Neuron (in vitro differentiated cells): ENCODE measurements around the gene NECTIN1.

Experiments
- H2AFZ ChIP-seq: one replicate; pipeline ENCODE4 v1.6.1; 2013; ENCODE audit warnings: low read depth, mild to moderate bottlenecking, inconsistent platforms, low read length, moderate library complexity
- H3K27me3 ChIP-seq: one replicate; pipeline ENCODE4 v1.6.1; 2013; ENCODE audit warnings: low read length; ENCODE audit not compliant: insufficient read depth
- H3K36me3 ChIP-seq: one replicate; pipeline ENCODE4 v1.6.1; 2013; ENCODE audit warnings: low read length; ENCODE audit not compliant: insufficient read depth
- H3K4me1 ChIP-seq: one replicate; pipeline ENCODE4 v1.6.1; 2013; ENCODE audit warnings: low read length; ENCODE audit not compliant: insufficient read depth
- H3K4me3 ChIP-seq: 2 replicates; pipeline ENCODE4 v1.5.1; 2013; ENCODE audit warnings: mild to moderate bottlenecking, low read length, moderate library complexity
- H3K9me3 ChIP-seq: one replicate; pipeline ENCODE4 v1.6.1; 2013; ENCODE audit warnings: low read length

NECTIN1 gene

DNA sequence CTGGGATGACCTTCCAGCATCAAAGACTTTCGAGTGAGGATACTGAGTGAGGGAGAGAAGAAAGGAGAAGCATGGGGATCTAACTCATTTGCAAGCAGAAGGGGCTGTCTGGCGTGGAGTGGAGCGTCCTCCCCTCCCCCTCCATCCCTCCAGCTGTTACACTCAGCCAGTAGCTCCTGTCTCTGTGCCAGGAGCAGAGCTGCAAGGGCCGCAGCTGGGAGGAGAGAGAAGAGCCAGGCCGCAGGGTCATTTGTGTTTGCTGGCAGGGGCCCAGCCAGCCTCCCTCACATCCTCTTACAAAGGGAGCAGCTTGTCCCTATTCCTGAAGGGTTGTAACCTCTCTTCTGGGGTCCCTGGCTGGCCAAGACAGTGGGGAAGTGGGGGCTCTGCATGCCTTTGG lies 57.9 kb downstream of the NECTIN1 start:
- H3K9me3 ChIP-seq: no peaks in the 10 kb centered on the region
- H2AFZ ChIP-seq: no peak overlapping the region
- no peak overlapping the region for H3K4me3 ChIP-seq
- peaks cover 9% of the 10 kb centered on the region for H3K4me1 ChIP-seq
- H3K36me3 ChIP-seq: peaks cover 14% of the 10 kb centered on the region
- H3K27me3 ChIP-seq: no peaks in the 10 kb centered on the region

DNA sequence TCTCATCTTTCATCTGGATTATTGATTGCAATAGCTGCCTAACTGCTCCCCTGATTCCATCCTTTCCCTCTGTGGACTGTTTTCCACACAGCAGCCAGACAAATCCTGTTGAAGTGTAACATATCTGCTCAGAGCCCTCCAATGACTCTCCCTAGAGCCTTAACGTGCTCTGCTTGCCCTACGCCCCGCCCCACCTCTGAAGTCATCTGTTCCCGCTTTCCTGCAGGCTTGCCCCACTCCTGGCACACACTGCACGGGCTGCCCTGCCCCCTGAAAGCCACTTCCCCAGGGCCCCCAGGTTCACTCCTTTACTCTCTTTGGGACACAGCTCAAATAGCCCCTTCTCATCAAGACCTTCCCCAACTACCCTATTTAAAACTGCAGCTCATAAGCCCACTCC lies 59.5 kb downstream of the NECTIN1 start:
- H3K4me1 ChIP-seq: peaks cover 9% of the 10 kb centered on the region
- H3K4me3 ChIP-seq: no peak overlapping the region
- no peak overlapping the region for H2AFZ ChIP-seq
- H3K36me3 ChIP-seq: peaks cover 7% of the 10 kb centered on the region
- H3K27me3 ChIP-seq: no peaks in the 10 kb centered on the region
- H3K9me3 ChIP-seq: no peaks in the 10 kb centered on the region

DNA sequence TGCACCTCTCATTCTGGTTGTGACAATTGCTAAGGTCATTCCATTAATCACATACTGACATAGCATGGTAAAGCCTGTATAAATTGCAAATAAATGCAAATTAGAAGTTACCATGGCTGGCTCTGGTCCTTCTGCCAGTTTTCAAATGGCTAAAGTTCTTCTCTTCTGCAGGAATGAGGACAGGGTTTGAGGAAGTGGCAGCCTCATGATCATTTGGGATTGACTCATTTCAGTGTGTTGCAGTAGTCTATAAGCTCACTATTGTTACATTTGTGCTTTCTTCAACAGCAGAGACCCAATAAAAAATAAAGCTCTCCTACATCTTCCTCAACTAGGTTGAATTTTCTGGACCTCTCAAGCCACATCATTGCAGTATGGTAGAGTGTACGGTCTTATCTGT lies 60.3 kb downstream of the NECTIN1 start:
- Histone ChIP-seq H3K4me3 (no peak overlapping the region), H3K36me3 (no peaks in the 10 kb centered on the region), H3K27me3 (no peaks in the 10 kb centered on the region), H3K9me3 (no peaks in the 10 kb centered on the region), H2AFZ (no peak overlapping the region), H3K4me1 (peaks cover 15% of the 10 kb centered on the region)

DNA sequence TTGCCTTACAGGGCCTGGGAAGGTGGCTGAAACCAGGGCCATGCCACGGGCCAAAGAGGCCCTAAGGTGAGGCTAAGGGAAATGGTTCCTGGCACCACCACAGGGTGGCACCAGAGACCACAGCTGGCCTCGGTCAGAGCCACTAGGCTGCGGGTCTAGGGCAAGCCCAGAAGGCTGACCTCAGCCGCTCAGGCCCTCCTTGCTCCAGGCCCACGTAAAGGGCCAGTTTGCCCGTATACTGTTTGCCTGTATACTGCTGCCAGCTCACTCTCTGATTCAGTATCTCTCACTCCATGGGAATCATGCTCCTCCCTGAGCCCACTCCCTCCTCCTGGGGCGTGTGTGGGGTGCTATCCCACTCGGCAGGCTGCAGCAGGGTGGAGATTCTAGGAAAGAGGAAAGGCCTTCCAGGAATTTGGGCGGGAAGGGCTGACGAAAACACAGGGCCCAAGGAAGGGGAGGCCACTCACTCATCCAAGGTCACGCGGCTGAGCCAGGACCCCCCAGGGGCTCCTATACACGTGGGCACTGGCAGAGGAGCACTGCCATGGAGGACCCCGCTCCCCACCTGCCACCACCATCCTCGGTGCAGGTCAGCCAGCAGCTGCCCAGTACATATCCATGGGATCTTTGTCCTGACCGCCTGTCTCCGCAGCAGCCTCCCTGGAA lies 62.4 kb downstream of the NECTIN1 start:
- H3K27me3 ChIP-seq: no peaks in the 10 kb centered on the region
- peaks cover 23% of the 10 kb centered on the region for H3K4me1 ChIP-seq
- H2AFZ ChIP-seq: no peak overlapping the region
- H3K4me3 ChIP-seq: no peak overlapping the region
- no peaks in the 10 kb centered on the region for H3K36me3 ChIP-seq
- no peaks in the 10 kb centered on the region for H3K9me3 ChIP-seq

DNA sequence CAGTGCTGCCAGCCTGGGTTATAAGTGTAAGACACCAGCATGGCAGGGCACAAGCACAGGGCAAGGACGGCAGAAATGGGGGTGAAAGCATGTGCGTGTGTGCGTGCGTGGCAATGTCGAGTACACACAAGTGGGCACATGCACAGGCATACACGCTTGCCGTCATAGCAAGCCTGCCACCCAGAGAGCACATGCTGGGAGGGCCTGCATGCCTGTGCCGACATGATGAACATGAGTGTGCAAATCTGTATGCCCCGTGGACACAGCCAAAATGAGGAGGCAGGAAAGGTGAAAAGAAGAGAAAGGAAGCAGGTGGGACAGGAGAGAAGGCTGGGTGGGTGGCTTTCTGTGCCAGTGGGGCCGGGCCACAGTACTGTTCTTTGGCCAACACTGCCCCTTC lies 62.9 kb downstream of the NECTIN1 start:
- no peaks in the 10 kb centered on the region for H3K9me3 ChIP-seq
- no peaks in the 10 kb centered on the region for H3K27me3 ChIP-seq
- no peaks in the 10 kb centered on the region for H3K36me3 ChIP-seq
- no peak overlapping the region for H3K4me3 ChIP-seq
- no peak overlapping the region for H2AFZ ChIP-seq
- H3K4me1 ChIP-seq: peaks cover 17% of the 10 kb centered on the region

DNA sequence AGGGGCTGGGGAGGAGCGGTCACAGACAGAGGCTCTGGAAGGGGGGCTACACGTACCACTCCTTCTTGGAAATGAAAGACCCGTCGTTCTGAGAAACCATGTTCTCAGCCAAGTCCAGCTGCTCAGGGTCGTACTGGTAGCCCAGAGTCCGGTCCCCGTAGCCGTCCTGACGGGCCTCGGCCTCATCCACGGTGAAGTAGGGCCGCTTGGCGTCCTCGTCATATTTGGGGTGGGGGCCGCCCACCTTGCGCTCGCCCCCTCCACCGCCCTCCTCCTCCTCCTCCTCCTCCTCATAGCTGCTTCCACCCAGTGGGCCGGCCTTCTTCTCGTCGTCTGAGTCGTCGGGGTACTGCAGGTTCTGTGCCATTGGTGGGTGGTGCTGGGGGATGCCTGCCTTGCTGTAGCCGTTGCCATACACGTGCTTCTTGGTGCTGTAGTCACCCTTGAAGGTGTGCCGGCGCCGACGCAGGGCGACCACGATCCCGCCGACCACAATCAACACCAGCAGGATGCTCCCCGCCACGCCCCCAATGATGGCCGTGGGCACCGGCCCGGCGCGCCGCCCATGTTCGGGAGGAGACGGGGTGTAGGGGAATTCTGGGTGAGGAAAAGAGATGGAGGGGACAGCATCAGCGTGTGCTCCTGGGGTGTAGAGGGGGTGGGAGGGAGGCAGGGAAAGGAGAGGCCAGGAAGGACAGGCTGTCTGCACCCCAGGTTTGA lies 64.1 kb downstream of the NECTIN1 start:
- H3K4me1 ChIP-seq: peaks cover 14% of the 10 kb centered on the region
- no peak overlapping the region for H2AFZ ChIP-seq
- no peak overlapping the region for H3K4me3 ChIP-seq
- no peaks in the 10 kb centered on the region for H3K9me3 ChIP-seq
- no peaks in the 10 kb centered on the region for H3K36me3 ChIP-seq
- no peaks in the 10 kb centered on the region for H3K27me3 ChIP-seq

- Histone ChIP-seq H3K4me1 (peaks cover 14% of the 10 kb centered on the region), H2AFZ (no peak overlapping the region), H3K27me3 (no peaks in the 10 kb centered on the region), H3K36me3 (no peaks in the 10 kb centered on the region), H3K4me3 (no peak overlapping the region), H3K9me3 (no peaks in the 10 kb centered on the region)
Measured at GRCh38 chr11:119664063-119664572, 64.9 kb downstream of the NECTIN1 start.

GRCh38 chr11:119663279-119663678 lies 65.7 kb downstream of the NECTIN1 start:
- H3K4me3 ChIP-seq: no peak overlapping the region
- no peak overlapping the region for H2AFZ ChIP-seq
- no peaks in the 10 kb centered on the region for H3K27me3 ChIP-seq

GRCh38 chr11:119661226-119661625 lies 67.8 kb downstream of the NECTIN1 start:
- H3K4me3 ChIP-seq: no peak overlapping the region
- H3K4me1 ChIP-seq: peaks cover 14% of the 10 kb centered on the region
- no peaks in the 10 kb centered on the region for H3K36me3 ChIP-seq
- H3K27me3 ChIP-seq: no peaks in the 10 kb centered on the region
- no peaks in the 10 kb centered on the region for H3K9me3 ChIP-seq
- no peak overlapping the region for H2AFZ ChIP-seq

More at GRCh38 chr11:119663279-119663678, 65.7 kb downstream of the NECTIN1 start:
- H3K36me3 ChIP-seq: no peaks in the 10 kb centered on the region
- no peaks in the 10 kb centered on the region for H3K9me3 ChIP-seq
- H3K4me1 ChIP-seq: peaks cover 14% of the 10 kb centered on the region

- Histone ChIP-seq H2AFZ (no peak overlapping the region), H3K4me1 (peaks cover 14% of the 10 kb centered on the region), H3K9me3 (no peaks in the 10 kb centered on the region), H3K36me3 (no peaks in the 10 kb centered on the region), H3K27me3 (no peaks in the 10 kb centered on the region), H3K4me3 (no peak overlapping the region)
Measured at GRCh38 chr11:119659971-119660723, 68.9 kb downstream of the NECTIN1 start.

GRCh38 chr11:119652907-119653659 lies 75.9 kb downstream of the NECTIN1 start:
- Histone ChIP-seq H2AFZ (no peak overlapping the region), H3K4me3 (no peak overlapping the region)

DNA sequence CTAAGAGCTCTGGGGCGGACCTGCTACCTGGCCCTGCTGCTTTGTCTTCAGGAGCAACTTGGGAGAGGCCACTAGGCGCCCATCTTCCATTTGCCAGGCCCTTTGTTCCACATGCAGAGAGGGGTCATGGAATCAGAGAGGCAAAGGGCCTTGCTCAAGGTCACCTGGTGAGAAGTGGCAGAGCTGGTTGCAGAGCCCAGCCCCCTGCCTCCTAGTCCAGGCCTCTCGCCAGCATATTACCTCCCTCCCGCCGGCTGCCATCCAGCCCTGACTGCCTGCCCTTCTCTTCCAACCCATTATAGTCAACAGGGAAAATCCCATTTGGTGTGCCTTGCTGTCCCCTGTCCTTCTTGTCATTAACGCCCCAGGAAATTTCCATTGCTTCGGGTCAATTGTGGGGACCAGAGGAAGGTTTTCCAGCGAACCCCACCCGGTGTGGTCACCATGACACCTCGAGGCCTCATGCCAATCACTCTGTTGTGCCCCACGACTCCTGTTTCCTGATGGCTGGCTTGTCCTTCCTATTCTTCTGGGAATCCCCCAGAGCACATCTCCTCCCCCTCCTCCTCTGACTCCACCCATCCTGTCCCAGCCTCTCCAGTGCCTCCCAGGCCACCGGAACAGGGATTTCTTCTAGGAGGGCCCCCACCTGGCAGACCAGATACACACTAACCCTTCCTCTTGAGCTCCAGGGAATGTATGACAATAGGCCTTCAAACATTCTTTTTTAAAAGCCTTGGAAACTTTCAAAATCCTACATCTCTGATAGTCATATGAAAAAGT lies 77.0 kb downstream of the NECTIN1 start:
- Histone ChIP-seq H2AFZ (no peak overlapping the region), H3K27me3 (no peaks in the 10 kb centered on the region), H3K4me3 (no peak overlapping the region), H3K9me3 (no peaks in the 10 kb centered on the region), H3K36me3 (no peaks in the 10 kb centered on the region), H3K4me1 (no peaks in the 10 kb centered on the region)

More at GRCh38 chr11:119652907-119653659, 75.9 kb downstream of the NECTIN1 start:
- Histone ChIP-seq H3K9me3 (no peaks in the 10 kb centered on the region), H3K36me3 (no peaks in the 10 kb centered on the region), H3K27me3 (no peaks in the 10 kb centered on the region), H3K4me1 (no peaks in the 10 kb centered on the region)
